Measurements from ENCODE around the gene STEAP2. TPM values are rescaled to one million over a fixed set of nuclear protein-coding genes. Genes with fewer than 3 reads are reported as not detected.

STEAP2 gene
- total RNA-seq, 4 donors from 2014 or later, result 0.20 to 3.5 (median 1.2) TPM

- no peak overlapping the region for H3K4me3 ChIP-seq
- H3K27ac ChIP-seq, result no peak overlapping the region
- DNase-seq (no peak), ATAC-seq (no peak)
- no peaks in the 10 kb centered on the region for H3K27me3 ChIP-seq
- H3K9me3 ChIP-seq, result no peaks in the 10 kb centered on the region
- no peak for TF ChIP-seq POLR2A (IDR thresholded peaks at IDR 0.05)
- TF ChIP-seq CTCF (IDR thresholded peaks at IDR 0.05 in 4 of 5, conservative IDR thresholded peaks at IDR 0.05 in 1 of 5), result no peak
- intact Hi-C loops (cut with DNase I; ENCODE audit: low total_unique reads) (no loop called here), in situ Hi-C loops (cut with MboI; ENCODE audit: low sequenced_read_pairs in 4 of 4) (no loop called here)
- H3K4me1 ChIP-seq, result no peaks in the 10 kb centered on the region
- H3K36me3 ChIP-seq, result no peaks in the 10 kb centered on the region
These were observed 24.0 kb upstream of the STEAP2 start for GRCh38 chr7:90187507-90188050.

GRCh38 chr7:90188281-90188680 lies 23.3 kb upstream of the STEAP2 start:
- Histone ChIP-seq H3K9me3 (no peaks in the 10 kb centered on the region), H3K27me3 (no peaks in the 10 kb centered on the region), H3K4me3 (no peak overlapping the region), H3K27ac (no peak overlapping the region), H3K36me3 (no peaks in the 10 kb centered on the region), H3K4me1 (no peaks in the 10 kb centered on the region)
- ATAC-seq (no peak), DNase-seq (no peak)
- in situ Hi-C loops (cut with MboI; ENCODE audit: low sequenced_read_pairs in 4 of 4) (no loop called here), intact Hi-C loops (cut with DNase I; ENCODE audit: low total_unique reads) (no loop called here)
- no peak for TF ChIP-seq POLR2A (IDR thresholded peaks at IDR 0.05)
- no peak for TF ChIP-seq CTCF (IDR thresholded peaks at IDR 0.05 in 4 of 5, conservative IDR thresholded peaks at IDR 0.05 in 1 of 5)

GRCh38 chr7:90190995-90191394 lies 20.5 kb upstream of the STEAP2 start:
- intact Hi-C loops (cut with DNase I; ENCODE audit: low total_unique reads), result no loop called here
- no peak for DNase-seq
- Histone ChIP-seq H3K9me3 (no peaks in the 10 kb centered on the region), H3K4me3 (no peak overlapping the region), H3K36me3 (no peaks in the 10 kb centered on the region), H3K4me1 (no peaks in the 10 kb centered on the region), H3K27me3 (no peaks in the 10 kb centered on the region), H3K27ac (no peak overlapping the region)
- TF ChIP-seq POLR2A (IDR thresholded peaks at IDR 0.05) (no peak), CTCF (IDR thresholded peaks at IDR 0.05 in 4 of 5, conservative IDR thresholded peaks at IDR 0.05 in 1 of 5) (no peak)
- no peak for ATAC-seq
- in situ Hi-C loops (cut with MboI; ENCODE audit: low sequenced_read_pairs in 4 of 4), result no loop called here

GRCh38 chr7:90191648-90192047 lies 19.9 kb upstream of the STEAP2 start:
- Histone ChIP-seq H3K9me3 (no peaks in the 10 kb centered on the region), H3K27ac (no peak overlapping the region), H3K27me3 (no peaks in the 10 kb centered on the region), H3K36me3 (no peaks in the 10 kb centered on the region), H3K4me3 (no peak overlapping the region), H3K4me1 (no peaks in the 10 kb centered on the region)
- TF ChIP-seq POLR2A (IDR thresholded peaks at IDR 0.05), result no peak
- TF ChIP-seq CTCF (IDR thresholded peaks at IDR 0.05 in 4 of 5, conservative IDR thresholded peaks at IDR 0.05 in 1 of 5), result no peak
- in situ Hi-C loops (cut with MboI; ENCODE audit: low sequenced_read_pairs in 4 of 4), result no loop called here
- intact Hi-C loops (cut with DNase I; ENCODE audit: low total_unique reads), result no loop called here
- ATAC-seq, result no peak
- no peak for DNase-seq
